H1 (cell line): Measurements from ENCODE around the gene ANO2. TPM values are rescaled to one million over a fixed set of nuclear protein-coding genes. Genes with fewer than 3 reads are reported as not detected.

Experiments
- EP300 ChIP-seq, 2 experiments: IDR thresholded peaks; 1 replicate in 1 of 2; 2 replicates in 1 of 2; pipeline ENCODE4 v1.6.1; 2011 to 2012; ENCODE audit warnings: low read depth in 2 of 2, low read length in 2 of 2, mild to moderate bottlenecking in 2 of 2, borderline replicate concordance in 1 of 2, inconsistent platforms in 1 of 2, moderate library complexity in 1 of 2
- HDAC6 ChIP-seq: IDR thresholded peaks from one replicate; pipeline ENCODE4 v1.7.1; 2012; ENCODE audit warnings: low read depth, mild to moderate bottlenecking, inconsistent platforms, low read length, moderate library complexity
- NRF1 ChIP-seq: IDR thresholded peaks from 2 replicates; pipeline ENCODE4 v1.6.1; 2011; ENCODE audit warnings: mild to moderate bottlenecking, low read depth, low read length, improper control_type of control experiment
- POLR2AphosphoS5 ChIP-seq: IDR thresholded peaks from 2 replicates; pipeline ENCODE4 v1.6.1; 2011; ENCODE audit warnings: low read depth, low read length
- polyA plus RNA-seq, 7 experiments: library from polyadenylated mRNA; depleted of rRNA in 3 of 7; stranded (reverse) in 5 of 7; unstranded in 2 of 7; fragments of >200 nt in 5 of 7; fragments of 200-250 nt in 2 of 7; gene quantifications; 1 replicate in 5 of 7; 2 replicates in 1 of 7; 4 replicates in 1 of 7; pipeline versions ENCODE4 v1.2.1 to v1.2.3, GENCODE V29; 2011 to 2013; ENCODE audit warnings: missing spikeins in 2 of 7, mixed read lengths in 2 of 7
- total RNA-seq: library from RNA; stranded (reverse); fragmentation: NEBNext Ultra II Directional; extraction: Animal tissue kit (Norgen Biotek cat#: 25700); gene quantifications from 2 replicates; pipeline ENCODE4 v1.2.1, GENCODE V29; 2021

Gene ANO2
- total and polyA plus RNA-seq, 2 of the 8 experiments (the other 6 are each of a cell fraction or from before 2014, with no cell fraction given) = 1.9 to 5.5 TPM

DNA sequence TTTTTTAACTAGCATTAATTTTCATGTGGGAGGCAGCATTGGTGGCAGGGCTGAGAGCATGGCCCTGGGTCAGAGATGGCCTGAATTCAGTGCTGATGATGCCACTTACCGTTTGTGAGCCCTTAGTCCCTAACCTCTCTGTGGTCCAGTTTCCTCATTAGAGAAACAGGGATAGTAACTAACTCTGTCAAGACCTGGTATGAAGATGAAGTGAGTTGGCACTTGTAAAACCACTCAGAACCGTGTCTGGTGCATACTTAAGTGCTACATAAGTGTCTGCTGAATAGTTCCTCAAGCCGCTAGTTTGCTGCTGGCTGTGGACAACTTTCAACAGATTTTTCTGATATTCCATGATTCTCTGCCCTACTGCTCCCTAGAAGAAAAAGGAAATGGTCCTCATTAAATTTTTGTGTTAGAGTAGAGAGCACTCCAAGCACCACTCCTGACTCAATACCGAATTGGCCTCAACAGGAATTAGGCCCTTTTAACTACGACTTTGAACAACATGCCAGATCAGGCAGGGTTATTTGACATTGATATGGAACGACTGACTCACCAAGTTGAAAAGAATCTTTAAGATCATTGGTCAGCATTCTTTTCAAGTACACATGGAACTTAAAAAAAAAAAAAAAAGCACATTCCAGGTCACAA is 250.2 kb downstream of the ANO2 start (continued):
- TF ChIP-seq NRF1 (no peak), HDAC6 (no peak), EP300 (IDR thresholded peaks at IDR 0.05; ENCODE audit: borderline replicate concordance in 1 of 2, low read depth in 2 of 2, low read length in 2 of 2) (no peak), POLR2AphosphoS5 (no peak)
